HepG2 (cell line): ENCODE results near the gene TRPC1.

Source experiments
- SNRNP70 ChIP-seq: fragments of 200-400 bp; formaldehyde crosslinking; IDR thresholded peaks from 2 replicates; pipeline ENCODE4 v1.6.1; 2017; ENCODE audit warnings: mild to moderate bottlenecking, low read depth, low read length, moderate library complexity
- ZNF24 ChIP-seq: fragments of 450-650 bp; IDR thresholded peaks from 2 replicates; pipeline ENCODE4 v1.6.1; 2017; ENCODE audit warnings: antibody characterized with exemption, mild to moderate bottlenecking
- ZNF451 ChIP-seq: sonication (generic); formaldehyde crosslinking; IDR thresholded peaks from 2 replicates; pipeline ENCODE4 v1.5.0; 2020; ENCODE audit warnings: mild to moderate bottlenecking, missing genetic modification reagents
- ZNF598 ChIP-seq: sonication (generic); formaldehyde crosslinking; IDR thresholded peaks from 2 replicates; pipeline ENCODE4 v1.5.1; 2020; ENCODE audit warnings: mild to moderate bottlenecking, missing genetic modification reagents, borderline replicate concordance
- TF ChIP-seq, protein P1 (sequence below): sonication (generic); formaldehyde crosslinking; IDR thresholded peaks from 2 replicates; pipeline ENCODE4 v1.5.0; 2020; ENCODE audit warnings: mild to moderate bottlenecking, missing genetic modification reagents, moderate library complexity

DNA sequence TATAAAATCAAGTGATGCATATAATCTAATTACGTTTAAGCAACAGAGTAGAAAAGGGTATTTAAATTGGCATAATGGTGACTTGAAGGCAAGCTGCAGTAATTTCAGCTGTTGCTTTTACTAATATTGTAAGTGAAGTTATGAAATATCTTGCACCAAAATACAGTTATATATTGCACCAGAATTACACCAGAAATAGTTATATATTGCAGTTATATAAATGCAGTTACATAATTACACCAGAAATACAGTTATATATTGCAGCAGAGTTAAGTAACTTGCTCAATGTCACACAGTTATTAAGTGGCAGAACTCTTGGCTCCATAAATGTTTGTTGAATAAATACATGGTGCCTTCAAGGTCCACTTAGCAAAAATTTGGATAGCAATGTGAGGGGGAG is 113.7 kb downstream of the TRPC1 start:
- TF ChIP-seq, protein P1, sequence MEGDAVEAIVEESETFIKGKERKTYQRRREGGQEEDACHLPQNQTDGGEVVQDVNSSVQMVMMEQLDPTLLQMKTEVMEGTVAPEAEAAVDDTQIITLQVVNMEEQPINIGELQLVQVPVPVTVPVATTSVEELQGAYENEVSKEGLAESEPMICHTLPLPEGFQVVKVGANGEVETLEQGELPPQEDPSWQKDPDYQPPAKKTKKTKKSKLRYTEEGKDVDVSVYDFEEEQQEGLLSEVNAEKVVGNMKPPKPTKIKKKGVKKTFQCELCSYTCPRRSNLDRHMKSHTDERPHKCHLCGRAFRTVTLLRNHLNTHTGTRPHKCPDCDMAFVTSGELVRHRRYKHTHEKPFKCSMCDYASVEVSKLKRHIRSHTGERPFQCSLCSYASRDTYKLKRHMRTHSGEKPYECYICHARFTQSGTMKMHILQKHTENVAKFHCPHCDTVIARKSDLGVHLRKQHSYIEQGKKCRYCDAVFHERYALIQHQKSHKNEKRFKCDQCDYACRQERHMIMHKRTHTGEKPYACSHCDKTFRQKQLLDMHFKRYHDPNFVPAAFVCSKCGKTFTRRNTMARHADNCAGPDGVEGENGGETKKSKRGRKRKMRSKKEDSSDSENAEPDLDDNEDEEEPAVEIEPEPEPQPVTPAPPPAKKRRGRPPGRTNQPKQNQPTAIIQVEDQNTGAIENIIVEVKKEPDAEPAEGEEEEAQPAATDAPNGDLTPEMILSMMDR (CRISPR knock-in tag) = no peak
- TF ChIP-seq ZNF24 (no peak), ZNF598 (CRISPR knock-in tag) (no peak), ZNF451 (CRISPR knock-in tag) (no peak), SNRNP70 (no peak)
